ENCODE measurements around the gene AGRN.
"Not testable (repeated sequence)": the region's sequence is repeated elsewhere in the genome, so short reads cannot be mapped to it uniquely, and the experiment has no call there.

The AGRN gene

DNA sequence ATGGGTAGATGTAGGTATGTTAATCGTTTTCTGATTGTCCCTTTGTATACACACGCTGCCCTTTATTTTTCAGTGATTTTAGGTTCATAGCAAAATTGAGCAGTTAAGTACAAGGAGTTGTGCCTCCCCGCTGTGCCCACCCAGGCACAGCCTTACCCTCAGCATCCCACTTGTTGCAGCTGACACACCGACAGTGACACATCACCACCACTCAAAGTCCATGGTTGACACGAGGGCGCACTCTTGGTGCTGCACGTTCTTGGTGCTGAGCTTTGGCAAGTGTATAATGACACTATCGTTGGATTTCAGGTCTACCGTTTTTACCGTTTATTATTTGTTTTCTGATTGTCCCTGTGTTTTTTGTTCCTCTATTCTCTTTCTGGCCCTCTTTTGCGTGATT is 80.4 kb downstream of the AGRN start:
- no peaks in the 10 kb centered on the region for H3K27me3 ChIP-seq (ENCODE audit: control insufficient read depth, insufficient read depth, low read length)
- H3K36me3 ChIP-seq (ENCODE audit: control insufficient read depth, insufficient read depth, low read length), result no peaks in the 10 kb centered on the region
- H3K9ac ChIP-seq (ENCODE audit: low read length), result no peak overlapping the region
- no peak overlapping the region for H3K4me3 ChIP-seq (ENCODE audit: low read length)
- no peaks in the 10 kb centered on the region for H3K4me1 ChIP-seq (ENCODE audit: control insufficient read depth, insufficient read depth, low read length)
- H3K9me3 ChIP-seq (ENCODE audit: control insufficient read depth, low read length), result no peaks in the 10 kb centered on the region

GRCh38 chr1:1101503-1101902 is 81.6 kb downstream of the AGRN start:
- Histone ChIP-seq H3K9me3 (ENCODE audit: control insufficient read depth, low read length) (no peaks in the 10 kb centered on the region), H3K9ac (ENCODE audit: low read length) (no peak overlapping the region), H3K4me1 (ENCODE audit: control insufficient read depth, insufficient read depth, low read length) (no peaks in the 10 kb centered on the region), H3K36me3 (ENCODE audit: control insufficient read depth, insufficient read depth, low read length) (no peaks in the 10 kb centered on the region), H3K27me3 (ENCODE audit: control insufficient read depth, insufficient read depth, low read length) (no peaks in the 10 kb centered on the region), H3K4me3 (ENCODE audit: low read length) (no peak overlapping the region)

- not testable (repeated sequence) for H3K4me3 ChIP-seq (ENCODE audit: low read length); H3K9ac ChIP-seq (ENCODE audit: low read length); H3K27me3 ChIP-seq (ENCODE audit: control insufficient read depth, insufficient read depth, low read length); H3K9me3 ChIP-seq (ENCODE audit: control insufficient read depth, low read length); H3K4me1 ChIP-seq (ENCODE audit: control insufficient read depth, insufficient read depth, low read length); H3K36me3 ChIP-seq (ENCODE audit: control insufficient read depth, insufficient read depth, low read length)
Measured at GRCh38 chr1:1104152-1104551, 84.2 kb downstream of the AGRN start.

Measured in mucosa of stomach (tissue), 1 donor.